Caki2 (cell line): Measurements from ENCODE around the gene ZFYVE27. TPM values are rescaled to one million over a fixed set of nuclear protein-coding genes. Genes with fewer than 3 reads are reported as not detected.
"Not testable (repeated sequence)": the region's sequence is repeated elsewhere in the genome, so short reads cannot be mapped to it uniquely, and the experiment has no call there.

ENCODE experiments used
- DNase-seq: peaks from one replicate; pipeline ENCODE4 v3.0.0-alpha.2; 2015; ENCODE audit warnings: low read depth
- in situ Hi-C: cut with HindIII; loops from 2 replicates; pipeline ENCODE4 v1.10.0; 2016; ENCODE audit warnings: low sequenced_read_pairs, low pct_unique_long_range_greater_than_20kb, mixed read lengths
- total RNA-seq: library from RNA; depleted of rRNA; stranded (reverse); fragments of >200 nt; shearing (Covaris generic); gene quantifications from 2 replicates; pipeline ENCODE4 v1.2.3, GENCODE V29; 2014; ENCODE audit warnings: low replicate concordance; rRNA removed

ZFYVE27 gene
- 18.9 and 30.5 TPM in 2 replicates for total RNA-seq

GRCh38 chr10:97736902-97737769 is at the start of gene ZFYVE27:
TSS of gene ZFYVE27 (plus strand) at chr10:97737128. CDS start at chr10:97738478, 1,350 bp downstream.
- in situ Hi-C loops = no loop called here
- peak; percentile 84 for DNase-seq

- DNase-seq = peak; percentile 66
- in situ Hi-C loops = no loop called here
Observed at GRCh38 chr10:97687785-97688781, 48.8 kb upstream of the ZFYVE27 start.

- DNase-seq = peak; percentile 95
- in situ Hi-C loops = no loop called here
Observed at GRCh38 chr10:97689559-97690020, 47.3 kb upstream of the ZFYVE27 start.

- no peak for DNase-seq
- in situ Hi-C loops = no loop called here
Observed at GRCh38 chr10:97690133-97690532, 46.8 kb upstream of the ZFYVE27 start.

- in situ Hi-C loops, DNase-seq: not testable (repeated sequence)
Observed at GRCh38 chr10:97698072-97698655, 38.8 kb upstream of the ZFYVE27 start.

GRCh38 chr10:97701438-97702069 is 35.4 kb upstream of the ZFYVE27 start:
- in situ Hi-C loops = no loop called here
- peak; percentile 68 for DNase-seq

- DNase-seq = no peak
- in situ Hi-C loops = no loop called here
Observed at GRCh38 chr10:97703398-97704067, 33.4 kb upstream of the ZFYVE27 start.

- no peak for DNase-seq
- in situ Hi-C loops = no loop called here
Observed at GRCh38 chr10:97704341-97704740, 32.6 kb upstream of the ZFYVE27 start.

- no peak for DNase-seq
- in situ Hi-C loops = no loop called here
Observed at GRCh38 chr10:97705006-97705670, 31.8 kb upstream of the ZFYVE27 start.

- in situ Hi-C loops = no loop called here
- DNase-seq = no peak
Observed at GRCh38 chr10:97707134-97707861, 29.6 kb upstream of the ZFYVE27 start.

GRCh38 chr10:97708167-97708566 is 28.8 kb upstream of the ZFYVE27 start:
- in situ Hi-C loops = no loop called here
- no peak for DNase-seq

- DNase-seq = peak; percentile 50
- in situ Hi-C loops = no loop called here
Observed at GRCh38 chr10:97708976-97709946, 27.7 kb upstream of the ZFYVE27 start.

- in situ Hi-C loops = no loop called here
- DNase-seq = no peak
Observed at GRCh38 chr10:97711640-97712572, 25.0 kb upstream of the ZFYVE27 start.

- in situ Hi-C loops = no loop called here
- peak; percentile 80 for DNase-seq
Observed at GRCh38 chr10:97713339-97713825, 23.5 kb upstream of the ZFYVE27 start, which contains the start of gene MARVELD1. TSS of gene MARVELD1 (plus strand) at chr10:97713730. CDS start at chr10:97713877, 147 bp downstream.
